ENCODE measurements around the gene SNX5. TPM values are rescaled to one million over a fixed set of nuclear protein-coding genes. Genes with fewer than 3 reads are reported as not detected.

The SNX5 gene
- total RNA-seq, 1 donor from 2014 or later = 82.5 TPM

DNA sequence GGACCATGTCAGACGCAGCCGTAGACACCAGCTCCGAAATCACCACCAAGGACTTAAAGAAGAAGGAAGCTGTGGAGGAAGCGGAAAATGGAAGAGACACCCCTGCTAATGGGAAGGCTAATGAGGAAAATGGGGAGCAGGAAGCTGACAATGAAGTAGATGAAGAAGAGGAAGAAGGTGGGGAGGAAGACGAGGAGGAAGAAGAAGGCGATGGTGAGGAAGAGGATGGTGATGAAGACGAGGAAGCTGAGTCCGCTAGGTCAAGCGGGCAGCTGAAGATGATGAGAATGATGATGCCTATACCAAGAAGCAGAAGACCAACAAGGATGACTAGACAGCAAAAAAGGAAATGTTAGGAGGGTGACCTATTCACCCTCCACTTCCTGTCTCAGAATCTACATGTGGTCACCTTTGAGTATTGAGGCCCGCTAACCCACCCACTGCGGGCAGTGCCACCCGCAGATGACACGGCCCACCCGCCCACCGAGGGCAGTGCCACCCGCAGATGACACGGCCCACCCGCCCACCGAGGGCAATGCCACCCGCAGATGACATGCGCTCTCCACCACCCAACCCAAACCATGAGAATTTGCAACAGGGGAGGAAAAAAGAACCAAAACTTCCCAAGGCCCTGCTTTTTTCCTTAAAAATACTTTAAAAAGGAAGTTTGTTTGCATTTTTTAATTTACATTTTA, 43.5 kb upstream of the SNX5 start:
- Mint-ChIP-seq H3K4me1 (ENCODE audit: low read depth) (peaks cover 12% of the 10 kb centered on the region), H3K27me3 (ENCODE audit: low read depth) (no peaks in the 10 kb centered on the region), H3K9me3 (ENCODE audit: low read depth) (no peaks in the 10 kb centered on the region), H3K27ac (ENCODE audit: unreplicated experiment) (no peak overlapping the region), H3K4me3 (ENCODE audit: unreplicated experiment) (no peak overlapping the region), H3K36me3 (ENCODE audit: low read depth) (no peaks in the 10 kb centered on the region)
- TF ChIP-seq, protein P1, sequence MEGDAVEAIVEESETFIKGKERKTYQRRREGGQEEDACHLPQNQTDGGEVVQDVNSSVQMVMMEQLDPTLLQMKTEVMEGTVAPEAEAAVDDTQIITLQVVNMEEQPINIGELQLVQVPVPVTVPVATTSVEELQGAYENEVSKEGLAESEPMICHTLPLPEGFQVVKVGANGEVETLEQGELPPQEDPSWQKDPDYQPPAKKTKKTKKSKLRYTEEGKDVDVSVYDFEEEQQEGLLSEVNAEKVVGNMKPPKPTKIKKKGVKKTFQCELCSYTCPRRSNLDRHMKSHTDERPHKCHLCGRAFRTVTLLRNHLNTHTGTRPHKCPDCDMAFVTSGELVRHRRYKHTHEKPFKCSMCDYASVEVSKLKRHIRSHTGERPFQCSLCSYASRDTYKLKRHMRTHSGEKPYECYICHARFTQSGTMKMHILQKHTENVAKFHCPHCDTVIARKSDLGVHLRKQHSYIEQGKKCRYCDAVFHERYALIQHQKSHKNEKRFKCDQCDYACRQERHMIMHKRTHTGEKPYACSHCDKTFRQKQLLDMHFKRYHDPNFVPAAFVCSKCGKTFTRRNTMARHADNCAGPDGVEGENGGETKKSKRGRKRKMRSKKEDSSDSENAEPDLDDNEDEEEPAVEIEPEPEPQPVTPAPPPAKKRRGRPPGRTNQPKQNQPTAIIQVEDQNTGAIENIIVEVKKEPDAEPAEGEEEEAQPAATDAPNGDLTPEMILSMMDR (IDR thresholded peaks at IDR 0.05) = no peak
- DNase-seq (ENCODE audit: low spot score) = no peak

DNA sequence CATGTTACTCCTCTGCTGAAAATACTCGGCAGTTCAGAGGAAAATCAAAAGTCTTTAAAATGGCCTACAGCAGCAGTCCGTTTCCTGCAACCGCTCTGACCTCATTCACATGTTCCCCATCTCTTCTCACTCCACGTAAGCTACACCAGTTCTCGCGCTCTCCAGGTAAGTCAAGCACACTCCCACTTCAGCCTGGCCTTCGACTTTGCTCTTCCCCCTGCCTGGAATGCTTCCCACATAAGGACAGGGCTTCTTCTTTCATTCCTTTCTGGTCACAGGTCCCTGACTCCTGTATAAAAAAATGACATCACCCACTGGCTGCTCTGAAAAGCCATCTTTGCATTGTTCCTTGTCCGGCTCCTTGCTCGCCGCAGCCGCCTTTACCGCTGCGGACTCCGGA, 42.9 kb upstream of the SNX5 start:
- H3K36me3 Mint-ChIP-seq (ENCODE audit: low read depth) = no peaks in the 10 kb centered on the region
- H3K4me3 Mint-ChIP-seq (ENCODE audit: unreplicated experiment) = no peak overlapping the region
- TF ChIP-seq, protein P1 (IDR thresholded peaks at IDR 0.05) = no peak
- H3K27me3 Mint-ChIP-seq (ENCODE audit: low read depth) = no peaks in the 10 kb centered on the region
- no peaks in the 10 kb centered on the region for H3K9me3 Mint-ChIP-seq (ENCODE audit: low read depth)
- DNase-seq (ENCODE audit: low spot score) = no peak
- peaks cover 12% of the 10 kb centered on the region for H3K4me1 Mint-ChIP-seq (ENCODE audit: low read depth)
- H3K27ac Mint-ChIP-seq (ENCODE audit: unreplicated experiment) = no peak overlapping the region

DNA sequence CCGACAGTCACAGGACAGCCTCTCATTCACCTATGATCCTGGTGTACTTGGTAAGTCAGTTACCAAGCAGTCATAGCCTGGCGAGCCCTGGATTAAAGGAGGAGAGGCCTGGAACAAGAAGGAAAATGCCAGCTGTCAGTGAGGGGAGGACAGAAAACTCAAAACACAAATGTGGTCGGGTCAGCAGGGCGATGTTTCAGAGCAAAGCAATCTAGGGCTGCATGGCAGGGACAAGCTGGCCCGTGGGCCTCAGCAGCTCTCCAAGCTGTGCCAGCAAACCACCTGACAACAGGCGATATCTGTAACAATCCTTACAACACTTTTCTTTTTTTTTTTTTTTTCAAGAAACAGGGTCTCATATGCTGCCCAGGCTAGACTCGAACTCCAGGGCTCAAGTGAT, 40.5 kb upstream of the SNX5 start:
- Mint-ChIP-seq H3K4me1 (ENCODE audit: low read depth) (peaks cover 26% of the 10 kb centered on the region), H3K36me3 (ENCODE audit: low read depth) (no peaks in the 10 kb centered on the region), H3K27me3 (ENCODE audit: low read depth) (no peaks in the 10 kb centered on the region), H3K27ac (ENCODE audit: unreplicated experiment) (no peak overlapping the region), H3K4me3 (ENCODE audit: unreplicated experiment) (no peak overlapping the region), H3K9me3 (ENCODE audit: low read depth) (no peaks in the 10 kb centered on the region)
- TF ChIP-seq, protein P1 (IDR thresholded peaks at IDR 0.05) = no peak
- no peak for DNase-seq (ENCODE audit: low spot score)

DNA sequence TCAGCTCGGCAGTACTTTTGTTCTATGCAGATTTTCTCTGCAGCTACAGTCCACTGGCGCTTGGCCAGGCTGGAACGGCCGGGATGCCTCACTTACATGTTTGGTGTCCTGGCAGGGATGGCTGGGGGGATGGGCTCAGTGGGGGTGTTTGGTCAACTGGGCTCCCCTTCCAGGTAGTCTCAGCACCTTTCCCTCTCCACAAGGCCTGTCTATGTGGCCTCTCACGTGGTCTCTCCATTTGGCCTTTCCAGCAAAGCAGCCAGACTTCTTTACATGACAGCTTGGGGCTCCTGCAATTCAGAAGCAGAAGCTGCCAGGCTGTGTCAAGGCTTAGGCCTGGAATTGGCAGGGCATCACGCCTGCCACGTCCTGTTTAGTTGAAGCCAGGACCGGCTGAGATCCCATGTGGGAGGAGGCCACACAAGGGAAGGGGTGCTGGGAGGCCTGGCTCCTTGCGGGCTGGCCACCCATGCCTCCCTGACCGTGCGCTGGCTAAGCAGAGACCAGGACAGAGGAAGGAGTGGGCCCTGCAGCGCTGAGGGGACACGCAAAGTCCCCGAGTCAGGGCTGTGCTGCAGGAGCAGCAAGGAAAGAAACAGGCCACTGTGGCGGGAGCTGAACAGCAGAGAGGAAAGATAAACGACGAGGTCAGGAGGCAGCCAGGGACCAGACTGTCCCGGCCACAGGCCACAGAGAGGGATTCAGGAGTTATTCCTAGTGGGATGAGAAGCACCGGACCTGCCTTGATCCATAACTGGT, 39.1 kb upstream of the SNX5 start:
- DNase-seq (ENCODE audit: low spot score) = no peak
- TF ChIP-seq, protein P1 (IDR thresholded peaks at IDR 0.05) = no peak
- peaks cover 26% of the 10 kb centered on the region for H3K4me1 Mint-ChIP-seq (ENCODE audit: low read depth)
- no peaks in the 10 kb centered on the region for H3K9me3 Mint-ChIP-seq (ENCODE audit: low read depth)
- no peaks in the 10 kb centered on the region for H3K27me3 Mint-ChIP-seq (ENCODE audit: low read depth)
- H3K27ac Mint-ChIP-seq (ENCODE audit: unreplicated experiment) = no peak overlapping the region
- H3K36me3 Mint-ChIP-seq (ENCODE audit: low read depth) = no peaks in the 10 kb centered on the region
- H3K4me3 Mint-ChIP-seq (ENCODE audit: unreplicated experiment) = no peak overlapping the region

DNA sequence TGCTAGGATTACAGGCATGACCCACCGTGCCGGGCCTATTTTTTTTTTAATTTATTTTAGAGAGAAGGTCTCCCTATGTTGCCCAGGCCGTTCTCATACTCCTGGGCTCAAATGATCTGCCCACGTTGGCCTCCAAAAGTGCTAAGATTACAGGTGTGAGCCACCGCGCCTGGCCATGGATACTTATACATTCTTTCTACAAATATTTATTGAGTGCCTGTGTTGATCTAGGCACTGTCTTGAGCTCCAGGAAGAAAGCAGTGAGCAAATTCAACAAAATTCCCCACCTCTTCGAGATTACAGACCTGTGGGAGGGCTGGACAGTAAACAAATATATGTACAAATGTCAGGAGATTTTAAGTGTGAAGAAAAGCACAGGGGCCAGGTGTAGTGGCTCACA, 38.1 kb upstream of the SNX5 start:
- Mint-ChIP-seq H3K27ac (ENCODE audit: unreplicated experiment) (no peak overlapping the region), H3K36me3 (ENCODE audit: low read depth) (no peaks in the 10 kb centered on the region), H3K4me3 (ENCODE audit: unreplicated experiment) (no peak overlapping the region), H3K27me3 (ENCODE audit: low read depth) (no peaks in the 10 kb centered on the region), H3K9me3 (ENCODE audit: low read depth) (no peaks in the 10 kb centered on the region), H3K4me1 (ENCODE audit: low read depth) (peaks cover 27% of the 10 kb centered on the region)
- TF ChIP-seq, protein P1 (IDR thresholded peaks at IDR 0.05) = no peak
- no peak for DNase-seq (ENCODE audit: low spot score)

Data from chondrocyte (in vitro differentiated cells).